GM13977 (cell line): ENCODE measurements around the gene RFPL1.

Source experiments
- DNase-seq: peaks from one replicate; pipeline ENCODE4 v3.0.0; 2012; ENCODE audit warnings: low spot score
- CTCF ChIP-seq: IDR thresholded peaks from 2 replicates; pipeline ENCODE4 v1.5.1; 2012; ENCODE audit warnings: mild to moderate bottlenecking, control low read depth; ENCODE audit not compliant: insufficient read depth; ENCODE audit errors: extremely low read depth, missing control alignments
- in situ Hi-C: fragments of 300-500 bp; cut with MboI; formaldehyde crosslinking; loops from one replicate; pipeline ENCODE4 v1.12.0; 2022; ENCODE audit warnings: low sequenced_read_pairs, low pct_unique_long_range_greater_than_20kb, mixed read lengths, inconsistent platforms; ENCODE audit not compliant: unreplicated experiment

Gene RFPL1

GRCh38 chr22:29481265-29482000, 43.0 kb downstream of the RFPL1 start:
- no peak for TF ChIP-seq CTCF
- no peak for DNase-seq
- in situ Hi-C loops: no loop called here

- no peak for DNase-seq
- no peak for TF ChIP-seq CTCF
- in situ Hi-C loops: no loop called here
Measured at GRCh38 chr22:29482253-29482652, 43.9 kb downstream of the RFPL1 start.

- DNase-seq: no peak
- in situ Hi-C loops: no loop called here
- TF ChIP-seq CTCF: no peak
Measured at GRCh38 chr22:29482726-29483125, 44.3 kb downstream of the RFPL1 start.

- DNase-seq: no peak
- TF ChIP-seq CTCF: no peak
- in situ Hi-C loops: no loop called here
Measured at GRCh38 chr22:29483254-29483653, 44.9 kb downstream of the RFPL1 start.

GRCh38 chr22:29484642-29485041, 46.3 kb downstream of the RFPL1 start:
- in situ Hi-C loops: no loop called here

GRCh38 chr22:29485448-29485847, 47.1 kb downstream of the RFPL1 start:
- no peak for TF ChIP-seq CTCF
- in situ Hi-C loops: no loop called here
- no peak for DNase-seq

More at GRCh38 chr22:29484642-29485041, 46.3 kb downstream of the RFPL1 start:
- no peak for DNase-seq
- TF ChIP-seq CTCF: no peak
